ENCODE measurements around the gene ABCB11.

GRCh38 chr2:168926621-168927386 lies 104.3 kb downstream of the ABCB11 start:
- TF ChIP-seq SP1 (IDR thresholded peaks at IDR 0.05) = no peak
- TF ChIP-seq FOXA1 (IDR thresholded peaks at IDR 0.05) = no peak
- TF ChIP-seq TARDBP (IDR thresholded peaks at IDR 0.05) = no peak
- TF ChIP-seq ARNT (IDR thresholded peaks at IDR 0.05) = no peak
- TF ChIP-seq PKNOX1 (IDR thresholded peaks at IDR 0.05) = no peak

Measured in HEK293T (cell line).